Fibroblast of lung (primary cell): ENCODE measurements around the gene OOSP3.

ENCODE experiments used
- CTCF ChIP-seq, 2 donors: IDR thresholded peaks in 1 of 2; conservative IDR thresholded peaks in 1 of 2; 1 replicate in 1 of 2; 2 replicates in 1 of 2; pipeline ENCODE4 v1.5.1; 2011 to 2012; ENCODE audit warnings: low read length in 2 of 2, control low read depth in 1 of 2, inconsistent platforms in 1 of 2, low read depth in 1 of 2, mild to moderate bottlenecking in 1 of 2
- EZH2 ChIP-seq: IDR thresholded peaks from 2 replicates; pipeline ENCODE4 v1.5.1; 2012; ENCODE audit warnings: low read length, control low read depth, mild to moderate bottlenecking; ENCODE audit errors: missing control alignments

DNA sequence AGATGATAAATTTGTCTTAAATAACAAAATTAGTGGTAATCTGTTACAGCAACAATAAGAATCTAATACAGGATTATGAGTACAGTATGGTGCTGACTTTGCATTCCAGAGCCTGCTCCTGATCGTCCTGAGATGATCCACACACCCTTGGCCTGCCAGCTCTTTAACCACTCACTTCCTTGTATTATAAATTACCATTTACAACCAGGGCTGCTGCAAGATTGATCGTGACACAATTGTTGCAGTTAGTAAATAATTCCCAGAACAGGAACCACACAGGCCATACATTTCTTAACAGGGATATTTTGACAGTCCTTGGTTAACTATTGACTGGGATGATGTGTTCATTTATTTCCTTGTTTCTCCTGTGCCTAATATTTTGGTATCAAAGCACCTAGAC is 29.5 kb upstream of the OOSP3 start:
- TF ChIP-seq CTCF (conservative IDR thresholded peaks at IDR 0.05 in 1 of 2, IDR thresholded peaks at IDR 0.05 in 1 of 2; ENCODE audit: low read depth in 1 of 2, low read length in 2 of 2), result no peak
- no peak for TF ChIP-seq EZH2
